AG04450 (cell line): ENCODE measurements around the gene LRP1. TPM values are rescaled to one million over a fixed set of nuclear protein-coding genes. Genes with fewer than 3 reads are reported as not detected.
A peak's percentile ranks its signal among the peaks of the same experiment; 100 is the strongest.

ENCODE experiments used
- CTCF ChIA-PET: fragments of 300-600, 350-600 bp; formaldehyde crosslinking; extraction: SDS; loops from one replicate; lab custom pipeline; 2022; ENCODE audit warnings: antibody characterized with exemption, inconsistent platforms; lab: Charles Lee
- POLR2A ChIA-PET: fragments of 350-600 bp; formaldehyde crosslinking; extraction: SDS; loops from one replicate; lab custom pipeline; 2021; ENCODE audit warnings: antibody characterized with exemption, inconsistent platforms; lab: Yijun Ruan, JAX
- DNase-seq: peaks from one replicate; pipeline ENCODE4 v3.0.0-alpha.2; 2011; ENCODE audit warnings: low read depth, low spot score
- H3K27ac ChIP-seq: one replicate; pipeline ENCODE4 v1.5.1; 2012; ENCODE audit warnings: low read depth, low read length, control low read depth
- H3K27me3 ChIP-seq: one replicate; pipeline ENCODE4 v1.6.0; 2012; ENCODE audit warnings: low read length; ENCODE audit not compliant: control insufficient read depth, insufficient read depth
- H3K4me3 ChIP-seq: 2 replicates; pipeline ENCODE4 v1.5.1; 2011; ENCODE audit warnings: mild to moderate bottlenecking, low read depth, low read length, control low read depth
- H3K9me3 ChIP-seq: 2 replicates; pipeline ENCODE4 v1.5.1; 2012; ENCODE audit warnings: low read length; ENCODE audit not compliant: control insufficient read depth, insufficient read depth
- CTCF ChIP-seq: IDR thresholded peaks from 2 replicates; pipeline ENCODE4 v1.5.1; 2011; ENCODE audit warnings: low read depth, low read length, control low read depth, inconsistent platforms
- polyA plus RNA-seq: library from polyadenylated mRNA; depleted of rRNA; stranded (reverse); fragments of >200 nt; gene quantifications from 2 replicates; pipeline ENCODE4 v1.2.3, GENCODE V29; 2011

Gene LRP1
- polyA plus RNA-seq, 1 experiment = 49.9 TPM

GRCh38 chr12:57157588-57158173 lies 29.4 kb downstream of the LRP1 start:
- CTCF ChIA-PET = interaction anchor here (0.8 to 1.5 kb wide), 2 partner anchors 16 to 34 kb away, joined by 3 to 8 read pairs; no protein-coding TSS in a partner anchor
- Histone ChIP-seq H3K9me3 (no peaks in the 10 kb centered on the region), H3K27ac (no peak overlapping the region), H3K4me3 (no peak overlapping the region), H3K27me3 (no peaks in the 10 kb centered on the region)
- no peak for TF ChIP-seq CTCF
- no peak for DNase-seq
- POLR2A ChIA-PET = interaction anchor here (0.6 to 1.0 kb wide), 2 partner anchors 9 to 15 kb away, joined by 3 read pairs; no protein-coding TSS in a partner anchor

GRCh38 chr12:57158186-57158585 lies 29.9 kb downstream of the LRP1 start:
- Histone ChIP-seq H3K27me3 (no peaks in the 10 kb centered on the region), H3K9me3 (no peaks in the 10 kb centered on the region), H3K27ac (no peak overlapping the region), H3K4me3 (no peak overlapping the region)
- ChIA-PET CTCF (interaction anchor here (0.8 to 1.5 kb wide), 2 partner anchors 15 to 34 kb away, joined by 3 to 8 read pairs; no protein-coding TSS in a partner anchor), POLR2A (interaction anchor here (0.6 to 1.0 kb wide), 3 partner anchors 9 to 14 kb away, joined by 3 read pairs; no protein-coding TSS in a partner anchor)
- no peak for TF ChIP-seq CTCF
- DNase-seq = no peak

- Histone ChIP-seq H3K9me3 (no peaks in the 10 kb centered on the region), H3K4me3 (no peak overlapping the region), H3K27me3 (no peaks in the 10 kb centered on the region), H3K27ac (peak overlapping the region; percentile 21)
- DNase-seq = no peak
- ChIA-PET CTCF (interaction anchor here (1.5 kb wide), 1 partner anchor 35 kb away, joined by 8 read pairs; no protein-coding TSS in a partner anchor), POLR2A (interaction anchor here (0.6 to 1.1 kb wide), 3 partner anchors 10 to 46 kb away, joined by 3 read pairs; partner anchors contain the start of gene LRP1)
- no peak for TF ChIP-seq CTCF
Measured at GRCh38 chr12:57158665-57159064, 30.4 kb downstream of the LRP1 start.

GRCh38 chr12:57159311-57159710 lies 31.0 kb downstream of the LRP1 start:
- ChIA-PET CTCF (no interaction called here), POLR2A (interaction anchor here (0.6 to 1.1 kb wide), 3 partner anchors 10 to 47 kb away, joined by 3 read pairs; partner anchors contain the start of gene LRP1)
- no peak for TF ChIP-seq CTCF
- no peak for DNase-seq
- no peaks in the 10 kb centered on the region for H3K27me3 ChIP-seq
- H3K4me3 ChIP-seq = no peak overlapping the region
- no peak overlapping the region for H3K27ac ChIP-seq
- H3K9me3 ChIP-seq = no peaks in the 10 kb centered on the region

- Histone ChIP-seq H3K27me3 (no peaks in the 10 kb centered on the region), H3K4me3 (no peak overlapping the region), H3K9me3 (no peaks in the 10 kb centered on the region), H3K27ac (peak overlapping the region; percentile 21)
- ChIA-PET CTCF (interaction anchor here (0.5 kb wide), 1 partner anchor 283 kb away, joined by 8 read pairs; no protein-coding TSS in a partner anchor), POLR2A (no interaction called here)
- no peak for TF ChIP-seq CTCF
- no peak for DNase-seq
Measured at GRCh38 chr12:57160040-57160439, 31.8 kb downstream of the LRP1 start.
